Fibroblast of lung (primary cell): ENCODE measurements around the gene CFAP119.

ENCODE experiments used
- EZH2 ChIP-seq: IDR thresholded peaks from 2 replicates; pipeline ENCODE4 v1.5.1; 2012; ENCODE audit warnings: low read length, control low read depth, mild to moderate bottlenecking; ENCODE audit errors: missing control alignments
- TF ChIP-seq, protein P1 (sequence below), 2 donors: IDR thresholded peaks in 1 of 2; conservative IDR thresholded peaks in 1 of 2; 1 replicate in 1 of 2; 2 replicates in 1 of 2; pipeline ENCODE4 v1.5.1; 2011 to 2012; ENCODE audit warnings: low read length in 2 of 2, control low read depth in 1 of 2, inconsistent platforms in 1 of 2, low read depth in 1 of 2, mild to moderate bottlenecking in 1 of 2

DNA sequence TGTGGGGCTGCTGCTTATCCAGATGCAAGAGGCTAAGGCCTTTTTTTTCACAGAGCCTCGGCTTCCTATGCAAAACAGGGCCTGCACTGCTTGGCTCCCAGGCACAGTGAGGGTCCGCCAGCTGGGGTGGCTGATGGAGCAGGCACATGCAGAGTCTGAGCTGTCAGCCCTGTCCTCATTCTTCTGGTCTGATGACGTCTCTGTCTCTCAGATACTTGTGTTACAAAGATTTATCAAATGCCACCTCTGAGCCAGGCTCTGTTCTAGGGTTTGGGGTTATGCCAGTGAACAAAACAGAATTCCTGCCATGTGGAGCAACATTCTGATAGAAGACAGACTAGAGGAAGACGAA, 5.0 kb upstream of the CFAP119 start:
- TF ChIP-seq, protein P1, sequence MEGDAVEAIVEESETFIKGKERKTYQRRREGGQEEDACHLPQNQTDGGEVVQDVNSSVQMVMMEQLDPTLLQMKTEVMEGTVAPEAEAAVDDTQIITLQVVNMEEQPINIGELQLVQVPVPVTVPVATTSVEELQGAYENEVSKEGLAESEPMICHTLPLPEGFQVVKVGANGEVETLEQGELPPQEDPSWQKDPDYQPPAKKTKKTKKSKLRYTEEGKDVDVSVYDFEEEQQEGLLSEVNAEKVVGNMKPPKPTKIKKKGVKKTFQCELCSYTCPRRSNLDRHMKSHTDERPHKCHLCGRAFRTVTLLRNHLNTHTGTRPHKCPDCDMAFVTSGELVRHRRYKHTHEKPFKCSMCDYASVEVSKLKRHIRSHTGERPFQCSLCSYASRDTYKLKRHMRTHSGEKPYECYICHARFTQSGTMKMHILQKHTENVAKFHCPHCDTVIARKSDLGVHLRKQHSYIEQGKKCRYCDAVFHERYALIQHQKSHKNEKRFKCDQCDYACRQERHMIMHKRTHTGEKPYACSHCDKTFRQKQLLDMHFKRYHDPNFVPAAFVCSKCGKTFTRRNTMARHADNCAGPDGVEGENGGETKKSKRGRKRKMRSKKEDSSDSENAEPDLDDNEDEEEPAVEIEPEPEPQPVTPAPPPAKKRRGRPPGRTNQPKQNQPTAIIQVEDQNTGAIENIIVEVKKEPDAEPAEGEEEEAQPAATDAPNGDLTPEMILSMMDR (conservative IDR thresholded peaks at IDR 0.05 in 1 of 2, IDR thresholded peaks at IDR 0.05 in 1 of 2; ENCODE audit: low read depth in 1 of 2, low read length in 2 of 2): no peak
- TF ChIP-seq EZH2: no peak
